GM12875 (cell line): ENCODE data around the gene TMEM179.

ENCODE experiments used
- H3K4me3 ChIP-seq: one replicate; pipeline ENCODE4 v1.5.1; 2011; ENCODE audit warnings: low read depth, low read length, control low read depth
- TF ChIP-seq, protein P1 (sequence below): IDR thresholded peaks from 2 replicates; pipeline ENCODE4 v1.5.1; 2011; ENCODE audit warnings: low read depth, mild to moderate bottlenecking, control low read depth, inconsistent platforms, low read length, moderate library complexity, borderline replicate concordance; ENCODE audit not compliant: insufficient read depth

TMEM179 gene

DNA sequence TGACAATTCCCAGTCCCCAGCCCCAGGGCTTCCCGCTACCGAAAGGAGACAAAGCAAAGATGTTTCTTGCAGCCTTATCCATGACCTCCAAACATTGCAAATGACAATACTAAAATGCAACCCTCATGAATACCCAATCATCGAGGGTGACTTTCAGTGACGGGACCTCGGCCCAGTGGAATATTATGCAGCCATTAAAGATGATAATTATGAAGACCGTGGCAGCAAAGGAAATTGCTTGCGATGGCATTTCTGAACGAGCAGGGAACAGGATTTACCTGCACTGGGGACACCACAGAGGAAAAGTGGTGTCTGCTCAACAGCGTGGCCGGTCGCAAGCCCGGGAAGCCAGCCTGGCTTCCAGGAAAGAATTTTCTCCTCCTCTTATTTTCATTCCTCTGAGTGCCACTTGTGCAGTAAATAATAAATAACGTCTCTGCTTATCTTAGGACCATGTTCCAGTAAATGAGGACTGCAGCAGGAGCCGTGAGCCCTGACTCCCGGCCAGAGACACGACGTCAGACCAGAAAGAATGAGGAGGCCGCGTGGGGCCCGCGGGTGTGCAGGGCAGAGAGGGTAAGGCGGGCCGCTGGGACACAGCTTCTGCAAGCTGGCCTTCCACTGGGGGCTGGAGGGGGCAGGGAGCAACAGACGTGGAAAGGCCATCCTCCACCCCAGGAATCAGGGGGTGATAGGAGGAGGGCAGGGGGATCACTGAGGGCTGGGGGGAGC, 18.4 kb downstream of the TMEM179 start:
- TF ChIP-seq, protein P1, sequence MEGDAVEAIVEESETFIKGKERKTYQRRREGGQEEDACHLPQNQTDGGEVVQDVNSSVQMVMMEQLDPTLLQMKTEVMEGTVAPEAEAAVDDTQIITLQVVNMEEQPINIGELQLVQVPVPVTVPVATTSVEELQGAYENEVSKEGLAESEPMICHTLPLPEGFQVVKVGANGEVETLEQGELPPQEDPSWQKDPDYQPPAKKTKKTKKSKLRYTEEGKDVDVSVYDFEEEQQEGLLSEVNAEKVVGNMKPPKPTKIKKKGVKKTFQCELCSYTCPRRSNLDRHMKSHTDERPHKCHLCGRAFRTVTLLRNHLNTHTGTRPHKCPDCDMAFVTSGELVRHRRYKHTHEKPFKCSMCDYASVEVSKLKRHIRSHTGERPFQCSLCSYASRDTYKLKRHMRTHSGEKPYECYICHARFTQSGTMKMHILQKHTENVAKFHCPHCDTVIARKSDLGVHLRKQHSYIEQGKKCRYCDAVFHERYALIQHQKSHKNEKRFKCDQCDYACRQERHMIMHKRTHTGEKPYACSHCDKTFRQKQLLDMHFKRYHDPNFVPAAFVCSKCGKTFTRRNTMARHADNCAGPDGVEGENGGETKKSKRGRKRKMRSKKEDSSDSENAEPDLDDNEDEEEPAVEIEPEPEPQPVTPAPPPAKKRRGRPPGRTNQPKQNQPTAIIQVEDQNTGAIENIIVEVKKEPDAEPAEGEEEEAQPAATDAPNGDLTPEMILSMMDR: no peak
- H3K4me3 ChIP-seq: no peak overlapping the region

DNA sequence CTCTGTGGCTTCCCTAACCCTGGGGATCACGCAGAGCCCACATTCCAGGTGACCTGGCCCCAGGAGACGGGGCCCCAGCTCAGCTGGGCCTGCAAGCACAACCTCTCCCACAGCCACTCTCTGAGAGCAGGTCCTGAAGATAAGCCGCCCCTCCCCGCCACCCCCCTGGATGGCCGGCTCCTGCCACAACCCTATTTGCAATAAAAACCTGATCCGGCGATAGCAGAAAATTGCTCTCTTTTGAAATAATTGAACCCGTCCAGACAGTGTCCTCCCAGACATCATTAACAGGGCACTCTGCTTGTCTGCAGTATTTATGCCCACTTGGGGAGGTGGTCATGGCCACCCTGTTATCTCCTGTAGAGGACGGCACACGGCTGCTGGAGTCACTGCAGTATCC, 20.0 kb downstream of the TMEM179 start:
- TF ChIP-seq, protein P1: no peak
- H3K4me3 ChIP-seq: no peak overlapping the region

DNA sequence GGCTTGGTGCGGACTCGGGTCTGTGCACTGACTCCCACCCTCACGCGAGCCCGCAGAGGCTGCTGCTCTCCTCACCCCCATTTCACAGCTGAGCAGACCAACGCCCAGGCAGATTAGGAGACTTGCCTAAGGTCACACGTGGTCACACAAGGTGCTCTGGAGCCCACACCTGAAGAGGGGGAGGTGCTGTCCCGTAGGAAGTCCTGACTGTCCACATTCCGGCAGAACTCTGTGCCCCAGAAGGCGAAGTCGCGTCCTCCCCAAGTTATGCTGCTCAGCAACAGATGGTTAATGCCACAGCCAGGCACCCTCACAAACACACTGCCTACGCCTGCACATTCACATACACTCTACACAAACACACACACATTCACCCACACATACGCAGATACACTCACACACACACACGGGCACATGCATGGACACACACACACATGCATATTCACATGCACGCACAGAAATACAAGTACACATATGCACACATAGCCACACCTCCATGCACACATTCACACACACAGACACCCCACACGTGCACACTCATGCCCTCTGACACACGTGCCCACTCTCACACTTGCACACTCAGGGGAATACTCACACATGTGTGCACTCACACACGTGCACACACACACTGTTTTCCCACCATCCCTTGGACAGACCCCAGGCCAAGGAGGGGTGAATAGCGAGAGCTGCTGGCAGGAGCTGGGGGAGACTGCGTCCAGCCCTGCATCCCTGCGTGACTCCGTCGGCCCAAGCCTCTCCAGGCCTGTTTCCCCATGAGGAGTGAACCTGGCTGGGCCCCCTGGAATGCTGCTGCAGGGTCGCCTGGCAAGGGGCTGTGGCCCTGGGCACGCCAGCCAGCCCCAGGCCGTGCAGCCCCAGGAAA, 20.9 kb downstream of the TMEM179 start:
- no peak overlapping the region for H3K4me3 ChIP-seq
- TF ChIP-seq, protein P1: no peak

DNA sequence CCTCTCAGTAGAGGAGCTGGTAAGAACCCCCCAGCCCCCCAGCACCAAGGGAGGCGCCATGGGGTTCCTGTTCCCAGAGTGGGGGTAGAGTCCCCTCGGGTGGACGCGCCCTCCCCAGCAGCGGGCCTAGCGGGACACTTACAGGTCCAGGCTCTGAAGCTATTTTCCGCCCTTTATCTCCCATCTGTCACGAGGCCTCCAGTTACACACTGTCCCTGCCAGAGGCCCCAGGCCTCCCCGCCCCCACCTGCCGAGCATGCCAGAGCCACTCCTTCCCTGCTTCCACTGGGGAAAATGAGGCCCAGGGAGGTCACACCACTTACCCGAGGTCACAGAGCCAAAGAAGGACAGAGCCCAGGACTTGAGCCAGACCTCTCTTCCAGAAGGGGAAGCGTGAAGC, 21.9 kb downstream of the TMEM179 start:
- TF ChIP-seq, protein P1: no peak
- no peak overlapping the region for H3K4me3 ChIP-seq

DNA sequence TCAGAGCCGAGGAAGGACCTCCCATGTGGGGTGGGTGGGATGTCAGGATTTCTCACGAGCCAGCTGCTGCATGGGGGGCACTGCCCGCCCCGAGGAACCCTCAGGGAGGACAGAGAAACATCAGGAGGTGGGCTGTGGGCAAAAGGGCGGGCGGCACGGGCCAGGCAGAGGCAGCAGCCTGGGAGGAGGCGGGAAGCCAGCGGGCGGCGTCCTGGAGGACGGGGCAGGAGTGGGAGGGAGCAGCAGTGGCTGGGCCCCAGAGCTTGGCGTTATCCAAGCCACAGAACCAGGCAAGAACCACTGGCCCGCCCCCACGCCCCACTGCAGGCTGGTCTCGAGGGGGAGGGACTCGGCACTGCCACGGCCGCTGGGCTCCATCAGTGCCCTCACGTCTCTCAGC, 22.6 kb downstream of the TMEM179 start:
- no peak overlapping the region for H3K4me3 ChIP-seq
- TF ChIP-seq, protein P1: no peak

DNA sequence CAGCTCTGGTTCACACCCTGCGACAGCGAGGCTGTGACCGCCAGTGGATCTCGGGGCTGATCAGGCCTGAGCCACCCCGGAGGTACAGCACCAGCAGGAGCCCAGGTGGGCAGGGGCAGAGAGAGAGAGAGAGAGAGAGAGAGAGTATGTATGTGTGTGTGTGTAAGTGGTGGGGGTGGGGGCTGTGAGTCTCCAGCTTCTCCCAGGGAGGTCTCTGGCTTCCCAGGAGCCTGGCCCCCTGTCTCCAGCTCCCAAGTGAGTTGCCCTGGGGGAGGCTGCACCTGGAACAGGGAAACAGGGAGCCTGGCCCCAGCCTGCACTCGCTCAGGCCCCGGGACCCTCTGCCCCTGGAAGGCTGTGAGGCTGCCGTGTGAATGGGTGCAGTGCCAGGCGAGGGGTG, 23.1 kb downstream of the TMEM179 start:
- TF ChIP-seq, protein P1: no peak
- no peak overlapping the region for H3K4me3 ChIP-seq
